ENCODE results near the gene GPR89B. TPM values are rescaled to one million over a fixed set of nuclear protein-coding genes. Genes with fewer than 3 reads are reported as not detected.
"Not testable (repeated sequence)": the region's sequence is repeated elsewhere in the genome, so short reads cannot be mapped to it uniquely, and the experiment has no call there.

The GPR89B gene
- total RNA-seq, 2 donors from 2014 or later: 19.4 to 31.3 TPM

GRCh38 chr1:148010527-148010926 lies 82.3 kb downstream of the GPR89B start:
- ATAC-seq (ENCODE audit: insufficient number of reproducible peaks, low FRiP score, low read depth) (no peak), DNase-seq (ENCODE audit: low spot score) (no peak)
- Histone ChIP-seq H3K27me3 (replicated peaks; ENCODE audit: insufficient read depth) (peaks cover 9% of the 10 kb centered on the region), H3K4me1 (ENCODE audit: control insufficient read depth in 1 of 2, low read depth in 2 of 2) (peaks cover 0 to 5% of the 10 kb centered on the region in 2 donors), H3K36me3 (no peaks in the 10 kb centered on the region), H3K9me3 (no peaks in the 10 kb centered on the region), H3K27ac (no peak overlapping the region), H3K4me3 (no peak overlapping the region)
- no peak for TF ChIP-seq CTCF (IDR thresholded peaks at IDR 0.05)

DNA sequence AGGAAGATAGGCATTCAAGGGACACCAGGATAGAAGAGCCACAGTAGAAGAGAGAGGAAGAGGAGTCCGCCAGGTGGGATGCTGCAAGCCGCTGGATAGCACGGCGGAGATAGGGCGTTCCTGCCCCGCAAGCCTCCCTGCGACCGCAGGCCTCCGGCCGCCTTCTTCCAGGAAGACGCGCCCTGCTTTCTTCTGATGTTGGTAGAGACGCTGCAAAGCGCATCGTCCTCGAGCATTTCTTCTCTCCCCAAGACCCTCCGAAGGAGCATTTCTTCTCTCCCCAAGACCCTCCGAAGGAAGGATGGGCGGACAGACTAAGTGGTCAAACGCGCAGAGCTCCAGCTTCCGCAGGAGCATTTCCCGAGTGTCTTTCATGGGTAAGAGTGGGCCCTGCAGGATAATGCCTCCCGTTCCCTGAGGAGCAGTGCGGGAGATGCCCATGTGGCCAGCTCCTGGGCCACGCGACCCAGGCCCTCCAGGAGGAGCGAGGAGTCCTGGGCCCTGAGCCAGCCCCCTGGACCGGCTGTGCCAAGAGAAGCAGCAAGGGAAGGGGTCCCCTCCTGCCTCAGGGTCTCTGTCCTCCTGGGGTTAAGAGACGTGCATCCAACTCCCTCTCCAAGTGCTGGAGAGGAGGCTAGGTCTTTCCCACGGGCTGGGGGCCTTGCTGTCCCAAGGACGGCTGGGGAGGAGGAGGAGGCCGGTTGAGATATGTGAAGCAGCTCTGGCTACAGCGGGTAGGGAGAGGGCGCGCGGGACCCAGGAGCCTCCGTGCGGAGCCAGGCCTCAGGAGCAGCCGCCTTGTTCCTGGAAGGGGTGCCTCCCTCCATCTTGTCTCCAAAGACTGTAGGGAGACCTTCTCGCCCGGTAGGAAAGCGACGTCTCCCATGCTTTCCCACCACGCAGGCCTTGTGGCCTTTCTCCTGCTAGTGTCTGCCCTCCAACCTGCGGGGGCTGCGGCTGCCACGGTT lies 85.2 kb downstream of the GPR89B start:
- not testable (repeated sequence) for H3K27me3 ChIP-seq (replicated peaks; ENCODE audit: insufficient read depth); H3K4me3 ChIP-seq; H3K4me1 ChIP-seq (ENCODE audit: control insufficient read depth in 1 of 2, low read depth in 2 of 2); H3K9me3 ChIP-seq; H3K36me3 ChIP-seq; ATAC-seq (ENCODE audit: insufficient number of reproducible peaks, low FRiP score, low read depth); H3K27ac ChIP-seq; DNase-seq (ENCODE audit: low spot score)

GRCh38 chr1:148014289-148015200 lies 86.3 kb downstream of the GPR89B start:
- H3K36me3 ChIP-seq; H3K27ac ChIP-seq; H3K4me1 ChIP-seq (ENCODE audit: control insufficient read depth in 1 of 2, low read depth in 2 of 2); ATAC-seq (ENCODE audit: insufficient number of reproducible peaks, low FRiP score, low read depth); H3K27me3 ChIP-seq (replicated peaks; ENCODE audit: insufficient read depth); DNase-seq (ENCODE audit: low spot score); H3K9me3 ChIP-seq: not testable (repeated sequence)
- peak overlapping the region; percentile 62 for H3K4me3 ChIP-seq

DNA sequence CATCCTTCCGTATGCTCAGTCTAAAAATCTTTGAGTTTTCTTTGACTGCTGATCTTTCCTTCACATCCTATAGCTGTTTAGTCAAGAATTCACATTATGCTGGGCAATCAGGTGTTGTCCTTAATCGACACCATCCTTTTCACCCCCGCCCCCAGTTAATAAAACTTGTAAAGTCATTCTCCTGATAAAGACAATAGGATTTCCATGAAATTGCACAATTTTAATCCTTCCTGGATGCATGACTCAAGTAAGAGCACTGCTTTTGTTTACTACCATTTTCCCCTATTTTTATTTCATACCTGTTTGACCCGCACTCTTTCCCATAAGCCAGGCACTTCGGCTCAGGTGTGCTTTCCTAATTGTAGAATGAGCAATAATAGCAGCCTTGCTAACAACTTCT lies 96.7 kb downstream of the GPR89B start:
- H3K4me3 ChIP-seq; H3K36me3 ChIP-seq; ATAC-seq (ENCODE audit: insufficient number of reproducible peaks, low FRiP score, low read depth); H3K27me3 ChIP-seq (replicated peaks; ENCODE audit: insufficient read depth); H3K4me1 ChIP-seq (ENCODE audit: control insufficient read depth in 1 of 2, low read depth in 2 of 2); DNase-seq (ENCODE audit: low spot score); H3K27ac ChIP-seq; H3K9me3 ChIP-seq: not testable (repeated sequence)

DNA sequence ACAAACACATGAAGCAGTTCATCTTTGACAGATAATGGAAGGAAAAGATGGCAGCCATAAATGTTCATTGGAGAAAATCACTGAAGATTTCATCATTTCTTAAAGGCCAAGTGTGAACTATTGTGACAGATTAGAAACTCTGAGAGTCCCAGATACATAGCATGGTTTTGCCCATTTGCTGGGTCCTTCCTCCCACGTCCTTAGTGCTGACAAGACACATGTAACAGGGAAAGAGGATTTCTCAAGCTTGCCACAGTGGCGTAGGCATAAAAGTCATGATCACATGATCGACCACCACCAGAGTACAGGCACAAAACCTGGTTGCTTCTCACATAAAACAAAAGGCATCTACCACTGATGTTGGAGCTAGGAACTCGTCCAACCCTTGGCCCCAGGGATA lies 98.8 kb downstream of the GPR89B start:
- not testable (repeated sequence) for H3K4me3 ChIP-seq; DNase-seq (ENCODE audit: low spot score); H3K36me3 ChIP-seq; H3K27me3 ChIP-seq (replicated peaks; ENCODE audit: insufficient read depth); ATAC-seq (ENCODE audit: insufficient number of reproducible peaks, low FRiP score, low read depth); H3K4me1 ChIP-seq (ENCODE audit: control insufficient read depth in 1 of 2, low read depth in 2 of 2); H3K9me3 ChIP-seq; H3K27ac ChIP-seq

DNA sequence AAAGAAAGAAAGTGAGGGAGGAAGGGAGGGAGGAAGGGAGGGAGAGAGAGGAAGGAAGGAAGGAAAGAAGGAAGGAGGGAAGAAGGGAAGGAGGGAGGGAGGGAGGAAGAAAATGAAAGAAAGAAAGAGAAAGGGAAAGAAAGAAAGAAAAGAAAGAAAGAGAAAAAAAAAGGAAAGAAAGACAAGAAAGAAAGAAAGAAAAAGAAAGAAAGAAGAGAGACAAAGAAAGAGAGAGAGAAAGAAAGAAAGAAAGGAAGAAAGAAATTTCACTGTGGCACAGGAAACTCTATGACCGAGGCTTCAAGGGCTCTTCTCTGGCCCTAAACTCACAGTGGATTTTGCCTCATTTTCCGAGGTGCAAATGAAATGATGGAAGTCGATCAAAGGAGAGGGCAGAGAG lies 104.0 kb downstream of the GPR89B start:
- not testable (repeated sequence) for H3K4me3 ChIP-seq; H3K36me3 ChIP-seq; H3K27ac ChIP-seq; ATAC-seq (ENCODE audit: insufficient number of reproducible peaks, low FRiP score, low read depth); H3K4me1 ChIP-seq (ENCODE audit: control insufficient read depth in 1 of 2, low read depth in 2 of 2); DNase-seq (ENCODE audit: low spot score); H3K9me3 ChIP-seq; H3K27me3 ChIP-seq (replicated peaks; ENCODE audit: insufficient read depth)

DNA sequence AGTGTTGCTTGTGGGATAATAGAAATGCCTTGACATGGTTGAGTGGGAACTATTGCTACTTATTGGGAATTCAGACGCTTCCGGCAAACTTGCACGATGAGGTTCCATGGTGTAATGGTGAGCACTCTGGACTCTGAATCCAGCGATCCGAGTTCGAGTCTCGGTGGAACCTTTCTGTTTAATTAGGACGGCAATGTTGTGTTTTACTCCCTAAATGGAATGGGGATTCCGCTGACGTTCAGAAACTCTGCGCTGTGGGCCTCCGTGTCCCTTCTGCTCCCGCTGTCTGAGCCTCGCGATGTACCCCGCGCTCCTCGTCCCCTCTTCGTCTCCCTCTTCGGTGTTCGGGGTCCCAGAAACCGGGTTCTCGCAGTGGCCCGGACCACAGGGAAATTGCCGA lies 104.5 kb downstream of the GPR89B start:
- not testable (repeated sequence) for H3K27me3 ChIP-seq (replicated peaks; ENCODE audit: insufficient read depth); H3K27ac ChIP-seq; DNase-seq (ENCODE audit: low spot score); H3K36me3 ChIP-seq; H3K9me3 ChIP-seq; H3K4me1 ChIP-seq (ENCODE audit: control insufficient read depth in 1 of 2, low read depth in 2 of 2)
- H3K4me3 ChIP-seq: peak overlapping the region; percentile 65
- ATAC-seq (ENCODE audit: insufficient number of reproducible peaks, low FRiP score, low read depth): peak; percentile 43

DNA sequence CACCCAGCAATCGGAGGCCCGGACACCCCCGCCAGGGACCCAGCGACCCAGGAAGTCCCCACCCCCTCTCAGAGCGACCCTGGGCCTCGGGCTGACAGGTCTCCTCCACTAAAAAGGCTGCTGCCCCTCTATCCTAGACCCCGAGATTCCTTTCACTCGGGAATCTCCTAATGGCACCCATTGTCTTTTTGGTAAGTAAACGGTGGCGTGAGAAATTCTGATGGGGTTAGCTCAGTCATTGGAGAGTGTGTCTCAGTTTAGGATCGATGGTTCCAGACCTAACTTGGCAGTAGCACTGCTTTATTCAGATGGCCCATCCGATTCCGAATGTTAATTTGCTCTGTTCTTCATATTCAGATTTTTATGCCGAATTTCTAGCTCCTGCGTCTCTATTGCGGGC lies 104.9 kb downstream of the GPR89B start:
- H3K36me3 ChIP-seq; ATAC-seq (ENCODE audit: insufficient number of reproducible peaks, low FRiP score, low read depth); H3K27ac ChIP-seq; H3K27me3 ChIP-seq (replicated peaks; ENCODE audit: insufficient read depth); DNase-seq (ENCODE audit: low spot score); H3K4me1 ChIP-seq (ENCODE audit: control insufficient read depth in 1 of 2, low read depth in 2 of 2); H3K9me3 ChIP-seq: not testable (repeated sequence)
- peak overlapping the region; percentile 65 for H3K4me3 ChIP-seq

DNA sequence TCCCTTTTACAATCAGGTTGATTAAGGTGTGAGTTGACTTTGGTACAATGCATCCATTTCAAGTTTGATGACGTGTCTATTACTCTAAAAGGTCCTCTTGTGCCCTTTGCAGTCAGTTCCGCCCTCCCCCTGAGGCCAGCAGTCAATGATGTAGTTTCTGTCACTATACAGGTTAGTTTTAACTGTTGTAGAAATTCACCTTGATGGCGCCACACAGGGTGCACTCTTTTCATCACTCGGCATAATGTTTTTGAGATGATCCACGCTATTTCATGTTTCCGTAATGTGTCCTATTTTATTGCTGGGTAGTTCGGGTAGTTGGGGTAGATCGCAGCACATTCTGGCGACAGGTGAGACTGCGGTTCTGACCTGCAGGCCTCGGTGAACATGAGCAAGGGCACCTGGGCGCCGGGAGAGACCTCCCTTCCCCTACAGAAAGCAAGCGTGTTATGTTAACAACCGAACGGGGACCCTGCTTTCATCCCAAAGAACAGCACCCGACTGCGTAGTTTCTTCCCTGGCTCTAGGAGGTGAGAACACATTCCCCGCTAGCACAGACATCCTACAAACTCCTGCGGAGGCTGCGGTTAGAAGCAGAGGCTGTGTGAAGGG lies 109.7 kb downstream of the GPR89B start:
- not testable (repeated sequence) for ATAC-seq (ENCODE audit: insufficient number of reproducible peaks, low FRiP score, low read depth); H3K9me3 ChIP-seq; H3K36me3 ChIP-seq; H3K27me3 ChIP-seq (replicated peaks; ENCODE audit: insufficient read depth); H3K4me1 ChIP-seq (ENCODE audit: control insufficient read depth in 1 of 2, low read depth in 2 of 2); DNase-seq (ENCODE audit: low spot score)
- Histone ChIP-seq H3K27ac (peak overlapping the region; percentile 69 to 72), H3K4me3 (peak overlapping the region; percentile 79)

GRCh38 chr1:148038462-148039333 lies 110.5 kb downstream of the GPR89B start:
- H3K9me3 ChIP-seq: not testable (repeated sequence)
- ATAC-seq (ENCODE audit: insufficient number of reproducible peaks, low FRiP score, low read depth): peak; percentile 73

More at GRCh38 chr1:148038462-148039333, 110.5 kb downstream of the GPR89B start:
- not testable (repeated sequence) for H3K27me3 ChIP-seq (replicated peaks; ENCODE audit: insufficient read depth); H3K36me3 ChIP-seq; H3K4me1 ChIP-seq (ENCODE audit: control insufficient read depth in 1 of 2, low read depth in 2 of 2); DNase-seq (ENCODE audit: low spot score)
- Histone ChIP-seq H3K4me3 (peak overlapping the region; percentile 79), H3K27ac (peak overlapping the region; percentile 72 to 85)

Measured in thoracic aorta (tissue), 2 donors.